Tibial nerve (tissue), 4 donors: ENCODE results near the gene DNAJB12. TPM values are rescaled to one million over a fixed set of nuclear protein-coding genes. Genes with fewer than 3 reads are reported as not detected.

Experiments used
- DNase-seq, 2 donors: peaks; one replicate each; pipeline ENCODE4 v3.0.0-alpha.2; 2019; ENCODE audit warnings: low spot score in 2 of 2
- H3K27ac ChIP-seq, 4 donors: fragments of 200-600 bp; sonication (generic) in 3 of 4; one replicate each; pipeline ENCODE4 v1.5.1; 2017 to 2019; ENCODE audit warnings: mild to moderate bottlenecking in 1 of 4
- H3K27me3 ChIP-seq, 2 donors: fragments of 200-600 bp; sonication (generic) in 1 of 2; one replicate each; pipeline versions ENCODE4 v1.5.1 to v1.6.0; 2017 to 2019
- H3K36me3 ChIP-seq, 3 donors: fragments of 200-600 bp; sonication (generic); one replicate each; pipeline ENCODE4 v1.5.1; 2018 to 2019
- H3K4me1 ChIP-seq, 4 donors: fragments of 200-600 bp; sonication (generic) in 3 of 4; one replicate each; pipeline ENCODE4 v1.5.1; 2017 to 2019
- H3K4me3 ChIP-seq, 4 donors: fragments of 200-600 bp; sonication (generic) in 3 of 4; one replicate each; pipeline ENCODE4 v1.5.1; 2017 to 2019; ENCODE audit warnings: mild to moderate bottlenecking in 1 of 4, moderate library complexity in 1 of 4
- H3K9me3 ChIP-seq, 4 donors: fragments of 200-600 bp; sonication (generic) in 3 of 4; one replicate each; pipeline ENCODE4 v1.5.1; 2017 to 2019
- EP300 ChIP-seq, 2 donors: sonication (generic); formaldehyde crosslinking; IDR thresholded peaks; one replicate each; pipeline ENCODE4 v1.6.1; 2017; ENCODE audit warnings: antibody characterized with exemption in 2 of 2, mild to moderate bottlenecking in 1 of 2
- POLR2A ChIP-seq, 2 donors: fragments of 450-650 bp; IDR thresholded peaks; one replicate each; pipeline ENCODE4 v1.6.1; 2017; ENCODE audit warnings: antibody characterized with exemption in 2 of 2, mild to moderate bottlenecking in 2 of 2, moderate library complexity in 2 of 2
- WGBS, 2 donors: methylation state at CpG; one replicate each; pipeline ENCODE4 v1.1.5; 2018; 5-methylcytosine and 5-hydroxymethylcytosine counted together
- total RNA-seq, 4 donors: library from RNA; depleted of rRNA; stranded (reverse); fragments of >200 nt; gene quantifications; one replicate each; pipeline ENCODE4 v1.1.0, GENCODE V29; 2016
- TF ChIP-seq, protein P1 (sequence below), 5 experiments: fragments of 200-600 bp in 3 of 5; fragments of 450-650 bp in 2 of 5; sonication (generic) in 3 of 5; IDR thresholded peaks; one replicate each; pipeline ENCODE4 v1.5.1; 2016 to 2019; ENCODE audit warnings: antibody characterized with exemption in 5 of 5, mild to moderate bottlenecking in 3 of 5, moderate library complexity in 2 of 5

DNAJB12 gene
- total RNA-seq, 4 donors from 2014 or later: 81.3 to 115 (median 98.9) TPM

DNA sequence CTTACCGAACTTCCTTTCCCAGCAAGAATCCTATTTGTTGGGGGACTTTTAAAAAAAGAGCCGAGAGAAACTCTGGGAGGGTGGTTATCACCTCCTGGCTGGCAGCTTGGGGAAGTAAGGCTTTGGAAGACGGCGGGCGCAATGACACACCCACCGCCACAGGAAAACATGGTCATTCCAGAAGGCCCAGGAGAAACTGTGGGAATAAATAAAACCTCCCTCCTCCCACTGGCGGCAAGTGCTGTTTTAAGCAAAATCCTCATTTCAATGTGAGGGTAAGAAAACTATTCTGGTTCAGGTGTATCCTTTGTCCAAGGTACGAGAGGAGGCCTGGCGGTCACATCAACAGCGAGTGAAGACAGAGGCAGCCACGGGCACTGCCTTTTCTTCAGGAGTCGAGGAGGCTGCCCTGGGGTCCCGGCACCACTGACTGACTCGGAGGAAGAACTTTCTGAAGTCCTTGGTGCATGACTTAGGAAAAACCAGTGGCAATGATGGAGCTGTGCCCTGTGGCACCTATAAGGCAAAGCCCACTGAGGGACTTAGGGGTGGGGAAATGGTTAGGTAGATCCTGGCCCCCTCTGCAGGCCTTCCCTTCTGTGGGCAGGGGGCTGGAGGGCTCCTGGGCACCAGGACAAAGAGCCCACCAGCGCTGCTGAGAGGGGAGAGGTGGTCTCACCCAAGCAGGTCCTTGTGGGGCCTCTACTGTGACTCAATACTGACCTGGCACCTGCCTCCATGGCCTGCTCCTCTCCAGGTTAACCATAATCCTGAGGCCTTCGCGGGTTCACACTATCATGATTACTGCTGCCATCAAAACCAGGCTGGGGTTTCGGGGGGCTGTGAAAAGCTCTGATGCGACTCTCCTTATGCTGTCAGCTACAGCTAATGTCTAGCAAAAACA is 21.4 kb downstream of the DNAJB12 start:
- 65 to 69% methylated on average over 18 to 19 of the region's 19 CpGs for WGBS, 2 donors
- H3K4me1 ChIP-seq: peaks cover 4 to 93% (median 77%) of the 10 kb centered on the region in 4 donors
- H3K27ac ChIP-seq: peak overlapping the region; percentile 86 to 98 (median 92)

GRCh38 chr10:72332423-72333111 is 22.2 kb downstream of the DNAJB12 start:
- Histone ChIP-seq H3K9me3 (no peaks in the 10 kb centered on the region), H3K4me1 (peaks cover 9 to 97% (median 85%) of the 10 kb centered on the region in 4 donors), H3K27ac (peak overlapping the region; percentile 86 to 98 (median 92)), H3K36me3 (peaks cover 0 to 3% (median 0%) of the 10 kb centered on the region in 3 donors), H3K27me3 (no peaks in the 10 kb centered on the region), H3K4me3 (peak overlapping the region in 1 of 4 donors; percentile 1)
- TF ChIP-seq, protein P1, sequence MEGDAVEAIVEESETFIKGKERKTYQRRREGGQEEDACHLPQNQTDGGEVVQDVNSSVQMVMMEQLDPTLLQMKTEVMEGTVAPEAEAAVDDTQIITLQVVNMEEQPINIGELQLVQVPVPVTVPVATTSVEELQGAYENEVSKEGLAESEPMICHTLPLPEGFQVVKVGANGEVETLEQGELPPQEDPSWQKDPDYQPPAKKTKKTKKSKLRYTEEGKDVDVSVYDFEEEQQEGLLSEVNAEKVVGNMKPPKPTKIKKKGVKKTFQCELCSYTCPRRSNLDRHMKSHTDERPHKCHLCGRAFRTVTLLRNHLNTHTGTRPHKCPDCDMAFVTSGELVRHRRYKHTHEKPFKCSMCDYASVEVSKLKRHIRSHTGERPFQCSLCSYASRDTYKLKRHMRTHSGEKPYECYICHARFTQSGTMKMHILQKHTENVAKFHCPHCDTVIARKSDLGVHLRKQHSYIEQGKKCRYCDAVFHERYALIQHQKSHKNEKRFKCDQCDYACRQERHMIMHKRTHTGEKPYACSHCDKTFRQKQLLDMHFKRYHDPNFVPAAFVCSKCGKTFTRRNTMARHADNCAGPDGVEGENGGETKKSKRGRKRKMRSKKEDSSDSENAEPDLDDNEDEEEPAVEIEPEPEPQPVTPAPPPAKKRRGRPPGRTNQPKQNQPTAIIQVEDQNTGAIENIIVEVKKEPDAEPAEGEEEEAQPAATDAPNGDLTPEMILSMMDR (IDR thresholded peaks at IDR 0.05): no peak
- TF ChIP-seq EP300 (IDR thresholded peaks at IDR 0.05): no peak
- TF ChIP-seq POLR2A (IDR thresholded peaks at IDR 0.05): no peak
- no peak for DNase-seq
- 24 to 42% methylated on average over 12 of the region's 12 CpGs for WGBS, 2 donors

More for the DNA sequence above, 21.4 kb downstream of the DNAJB12 start:
- DNase-seq: no peak
- Histone ChIP-seq H3K36me3 (peaks cover 0 to 11% (median 0%) of the 10 kb centered on the region in 3 donors), H3K27me3 (no peaks in the 10 kb centered on the region), H3K4me3 (no peak overlapping the region), H3K9me3 (no peaks in the 10 kb centered on the region)
- TF ChIP-seq, protein P1 (IDR thresholded peaks at IDR 0.05): no peak
- TF ChIP-seq EP300 (IDR thresholded peaks at IDR 0.05): peak in 1 of 2 donors; percentile 13

GRCh38 chr10:72331575-72332422 is 22.9 kb downstream of the DNAJB12 start:
- 15 to 18% methylated on average over 15 to 27 of the region's 27 CpGs for WGBS, 2 donors
- H3K27me3 ChIP-seq: no peaks in the 10 kb centered on the region
- peak overlapping the region in 1 of 4 donors; percentile 1 for H3K4me3 ChIP-seq
- peak overlapping the region; percentile 86 to 98 (median 92) for H3K27ac ChIP-seq
- TF ChIP-seq EP300 (IDR thresholded peaks at IDR 0.05) (peak in 1 of 2 donors; percentile 79), POLR2A (IDR thresholded peaks at IDR 0.05) (peak; percentile 2 to 62)
- TF ChIP-seq, protein P1 (IDR thresholded peaks at IDR 0.05): peak; percentile 25 to 78 (median 42)
- peak in 1 of 2 donors; percentile 64 for DNase-seq
- H3K4me1 ChIP-seq: peaks cover 9 to 97% (median 83%) of the 10 kb centered on the region in 4 donors
- no peaks in the 10 kb centered on the region for H3K9me3 ChIP-seq
- H3K36me3 ChIP-seq: no peaks in the 10 kb centered on the region

GRCh38 chr10:72330069-72330426 is 24.7 kb downstream of the DNAJB12 start:
- WGBS, 2 donors: 84 to 89% methylated on average over 2 of the region's 2 CpGs
- Histone ChIP-seq H3K27me3 (no peaks in the 10 kb centered on the region), H3K27ac (peak overlapping the region; percentile 68 to 98 (median 86)), H3K4me3 (no peak overlapping the region), H3K4me1 (peaks cover 5 to 93% (median 75%) of the 10 kb centered on the region in 4 donors), H3K9me3 (no peaks in the 10 kb centered on the region), H3K36me3 (no peaks in the 10 kb centered on the region)
- DNase-seq: no peak
- TF ChIP-seq EP300 (IDR thresholded peaks at IDR 0.05): no peak
- no peak for TF ChIP-seq POLR2A (IDR thresholded peaks at IDR 0.05)
- TF ChIP-seq, protein P1 (IDR thresholded peaks at IDR 0.05): no peak
